Amniotic stem cell (primary cell): ENCODE results near the gene SNED1.
"Not testable (repeated sequence)": the region's sequence is repeated elsewhere in the genome, so short reads cannot be mapped to it uniquely, and the experiment has no call there.

ENCODE experiments used
- DNase-seq: peaks from one replicate; lab custom pipeline; 2025; lab: John Stamatoyannopoulos, UW

The SNED1 gene

GRCh38 chr2:241084856-241085444, 86.5 kb downstream of the SNED1 start:
- DNase-seq: no peak

DNA sequence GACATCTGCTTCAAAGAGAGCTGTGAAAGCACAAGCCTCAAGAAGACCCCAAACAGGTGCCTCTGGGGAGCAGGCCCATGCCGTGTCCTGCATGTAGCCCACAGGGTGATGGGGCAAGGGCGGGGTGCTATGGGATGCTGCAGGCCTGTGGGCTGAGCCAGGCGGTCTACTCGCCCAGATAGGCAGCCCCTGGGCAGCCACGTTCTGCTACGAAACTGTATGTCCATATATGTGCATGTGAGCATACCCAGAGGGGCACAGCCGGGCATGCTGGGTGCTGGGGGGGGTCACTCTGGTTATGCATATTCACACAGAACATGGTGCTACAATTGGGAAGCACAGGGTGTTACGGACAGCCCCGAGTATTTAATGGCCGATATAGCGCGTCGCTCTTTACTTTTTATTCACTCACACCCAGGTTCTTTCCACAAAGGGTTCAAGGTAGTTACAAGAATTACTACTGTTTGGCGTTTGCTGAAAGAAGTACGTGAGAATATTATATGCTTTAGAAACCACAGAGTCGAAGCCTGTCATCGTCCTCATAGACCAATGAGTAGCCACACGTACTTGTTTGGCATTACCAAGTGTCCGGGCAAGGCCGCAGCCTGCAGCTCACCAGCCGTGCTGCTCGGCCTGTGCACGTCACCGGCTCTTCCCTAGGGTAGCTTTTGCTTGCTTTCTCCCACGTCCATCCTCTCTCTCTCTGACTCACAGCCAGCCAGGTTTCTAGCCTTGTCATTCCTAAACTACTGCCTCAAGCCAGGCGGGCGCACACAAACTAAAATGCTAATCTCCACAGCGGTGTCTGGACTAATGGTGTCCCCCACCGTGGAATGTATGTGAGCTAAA, 89.2 kb downstream of the SNED1 start:
- DNase-seq: no peak

GRCh38 chr2:241088376-241088775, 90.0 kb downstream of the SNED1 start:
- no peak for DNase-seq

GRCh38 chr2:241088791-241089732, 90.6 kb downstream of the SNED1 start:
- DNase-seq: no peak

DNA sequence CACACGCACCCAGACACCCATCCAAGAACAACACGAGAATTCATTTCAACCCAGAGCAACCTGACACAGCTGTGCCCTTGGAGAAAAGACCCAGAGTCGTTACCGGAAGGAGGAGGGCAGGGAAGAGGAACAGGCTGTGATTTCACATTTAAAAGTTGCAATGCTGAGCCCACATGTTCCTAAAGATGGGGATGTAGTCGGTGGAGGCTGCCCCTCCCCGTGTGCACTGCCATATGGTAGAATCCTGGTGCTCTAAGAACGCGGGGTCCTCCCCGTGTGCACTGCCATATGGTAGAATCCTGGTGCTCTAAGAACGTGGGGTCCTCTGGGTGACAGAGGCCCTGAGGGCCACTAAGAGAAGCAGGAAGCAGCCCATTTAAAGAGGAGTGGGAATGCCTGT, 92.8 kb downstream of the SNED1 start:
- DNase-seq: no peak

DNA sequence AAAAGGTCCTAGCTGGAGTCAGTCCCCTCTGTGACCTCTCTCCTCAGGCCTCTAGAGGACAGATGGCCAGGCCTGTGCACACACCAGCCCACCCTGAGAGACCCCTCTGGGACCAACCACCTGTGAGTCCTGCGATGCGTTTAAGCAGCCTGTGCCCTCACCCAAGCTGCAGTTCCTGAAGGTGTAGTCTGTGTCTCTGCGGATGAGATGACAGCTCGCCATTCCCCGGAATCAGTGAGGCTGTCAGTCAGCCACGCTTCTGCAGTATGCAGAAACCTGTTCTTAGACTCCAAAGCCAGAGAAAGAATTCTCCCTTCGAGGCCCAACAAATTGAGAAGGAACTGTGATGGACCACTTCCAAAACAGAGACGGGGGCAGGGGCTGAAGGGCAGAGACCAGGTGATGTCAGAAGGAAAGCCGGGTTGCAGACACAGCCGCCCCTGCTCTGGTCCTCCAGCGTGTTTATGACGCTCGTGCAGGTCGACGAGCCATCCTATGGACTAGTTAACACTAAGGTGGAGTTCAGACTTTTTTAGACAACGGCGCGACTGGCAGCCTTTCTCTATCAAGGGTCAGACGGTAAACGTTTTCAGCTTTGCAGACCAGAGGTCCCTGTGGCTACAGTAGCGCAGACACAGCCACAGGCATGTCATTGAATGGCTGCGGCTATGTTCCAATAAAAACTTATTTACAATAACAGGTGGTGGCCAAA, 93.5 kb downstream of the SNED1 start:
- DNase-seq: no peak

DNA sequence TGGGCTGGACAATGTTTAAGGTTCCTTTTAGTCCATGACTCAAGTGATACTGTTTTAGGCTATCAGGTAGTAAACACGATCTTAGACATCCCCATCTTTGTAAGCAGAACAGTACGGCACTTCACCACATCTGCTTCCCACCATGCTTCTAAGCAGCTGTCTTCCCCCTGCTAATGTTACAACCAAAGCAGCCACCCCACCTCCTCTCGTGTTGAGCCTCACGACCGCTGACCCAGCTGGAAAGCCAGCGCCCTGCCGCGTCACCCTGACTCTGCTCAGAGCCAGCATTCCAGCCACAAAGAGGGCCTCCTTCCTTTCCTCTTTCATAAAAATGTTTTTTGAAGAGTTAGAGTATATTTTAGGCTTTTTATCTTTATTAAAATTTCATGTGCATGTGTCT, 94.3 kb downstream of the SNED1 start:
- no peak for DNase-seq

DNA sequence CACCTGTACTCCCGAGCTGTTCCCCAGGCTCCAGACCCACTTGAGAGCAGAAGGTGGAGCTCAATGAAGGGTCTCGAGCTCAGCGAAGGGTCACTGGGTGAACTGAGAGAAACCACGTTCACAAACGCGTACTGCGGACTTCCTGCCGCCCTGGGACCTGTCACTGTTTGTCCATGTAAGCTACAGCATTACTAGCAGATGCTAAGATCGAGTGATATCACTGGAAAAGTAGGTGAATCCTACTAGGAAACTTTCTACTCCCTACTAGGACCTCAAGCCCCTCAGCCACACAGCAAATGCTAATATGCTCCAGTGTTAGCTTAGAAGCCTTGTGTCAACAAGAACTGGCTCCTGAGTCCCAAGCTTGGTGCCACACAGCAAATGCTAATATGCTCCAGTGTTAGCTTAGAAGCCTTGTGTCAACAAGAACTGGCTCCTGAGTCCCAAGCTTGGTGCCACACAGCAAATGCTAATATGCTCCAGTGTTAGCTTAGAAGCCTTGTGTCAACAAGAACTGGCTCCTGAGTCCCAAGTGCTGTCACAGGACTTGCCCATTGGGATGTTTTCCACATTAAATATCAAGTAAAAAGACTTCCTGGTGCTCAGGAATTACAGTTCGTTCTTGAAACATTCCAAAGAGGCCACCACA, 94.8 kb downstream of the SNED1 start:
- not testable (repeated sequence) for DNase-seq

- no peak for DNase-seq
Observed at GRCh38 chr2:241094172-241094571, 95.8 kb downstream of the SNED1 start.

DNA sequence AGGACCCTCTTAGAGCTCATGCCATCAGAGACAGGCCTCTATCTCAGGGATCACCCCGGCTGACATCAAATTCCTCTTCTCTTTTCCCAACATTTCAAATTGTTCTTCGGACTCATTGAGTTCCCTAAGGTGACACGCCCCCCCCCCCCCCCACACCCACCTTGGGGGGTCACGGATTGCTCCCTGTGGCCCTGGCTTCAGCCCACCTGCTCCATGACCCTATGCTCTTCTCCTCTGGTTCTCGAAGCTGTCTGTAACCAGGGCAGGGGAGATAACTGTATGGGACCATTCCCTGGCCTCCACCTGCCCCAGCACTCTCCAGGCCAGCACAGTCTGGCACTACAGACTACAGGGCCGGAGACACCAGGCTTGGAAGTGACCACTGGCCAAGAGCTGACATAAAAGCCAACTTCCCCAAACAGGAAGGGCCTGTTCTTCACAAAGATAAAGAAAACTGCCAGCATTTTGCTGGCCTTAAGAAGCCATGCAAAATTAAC, 96.6 kb downstream of the SNED1 start:
- no peak for DNase-seq

DNA sequence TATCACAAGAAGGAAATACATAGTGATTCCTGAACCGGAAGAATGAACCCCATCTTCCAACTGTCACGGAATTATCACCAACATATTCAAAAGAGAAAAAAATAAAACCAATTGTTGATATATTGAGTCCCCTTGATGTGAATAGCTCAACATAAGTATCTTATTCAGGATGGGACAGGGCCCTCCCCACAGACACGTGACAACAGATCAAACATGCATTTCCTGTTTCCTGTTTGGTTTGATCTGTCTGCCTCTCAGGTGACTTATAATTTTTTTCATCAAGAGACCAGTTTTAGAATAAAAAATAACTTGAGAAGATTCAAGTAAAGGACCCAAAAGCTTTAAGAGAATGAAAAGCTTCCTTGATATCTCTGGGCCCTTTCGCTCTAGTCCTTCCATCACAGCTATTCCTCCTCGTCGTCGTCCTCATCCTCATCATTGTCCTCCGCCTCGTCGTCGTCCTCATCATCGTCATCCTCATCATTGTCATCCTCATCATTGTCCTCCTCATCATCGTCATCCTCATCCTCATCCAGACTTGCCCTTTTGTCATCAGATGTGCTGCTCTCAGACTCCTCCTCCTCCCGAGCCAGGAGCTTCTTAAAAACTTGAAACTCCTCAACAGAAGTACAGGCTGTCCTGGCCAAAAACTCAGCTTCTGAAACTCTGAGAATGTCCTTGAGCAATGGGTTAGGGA, 97.3 kb downstream of the SNED1 start:
- DNase-seq: no peak

GRCh38 chr2:241096979-241097378, 98.6 kb downstream of the SNED1 start:
- no peak for DNase-seq

DNA sequence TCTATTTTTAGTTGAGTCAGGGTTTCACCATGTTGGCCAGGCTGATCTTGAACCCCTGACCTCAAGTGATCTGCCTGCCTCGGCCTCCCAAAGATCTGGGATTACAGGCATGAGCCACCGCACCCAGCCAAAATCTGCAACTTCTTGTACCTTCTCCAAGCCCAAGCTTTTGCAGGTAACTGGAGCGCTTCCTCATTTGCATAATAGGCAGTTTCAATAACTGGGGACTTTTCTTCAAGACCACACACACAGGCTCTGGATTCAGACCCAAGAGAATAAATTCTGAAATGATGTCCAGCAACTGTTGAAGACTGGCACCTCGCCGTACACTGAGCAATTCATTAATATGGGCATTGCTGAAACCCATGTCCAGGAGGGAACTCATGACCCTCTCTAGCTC, 100.8 kb downstream of the SNED1 start:
- no peak for DNase-seq

DNA sequence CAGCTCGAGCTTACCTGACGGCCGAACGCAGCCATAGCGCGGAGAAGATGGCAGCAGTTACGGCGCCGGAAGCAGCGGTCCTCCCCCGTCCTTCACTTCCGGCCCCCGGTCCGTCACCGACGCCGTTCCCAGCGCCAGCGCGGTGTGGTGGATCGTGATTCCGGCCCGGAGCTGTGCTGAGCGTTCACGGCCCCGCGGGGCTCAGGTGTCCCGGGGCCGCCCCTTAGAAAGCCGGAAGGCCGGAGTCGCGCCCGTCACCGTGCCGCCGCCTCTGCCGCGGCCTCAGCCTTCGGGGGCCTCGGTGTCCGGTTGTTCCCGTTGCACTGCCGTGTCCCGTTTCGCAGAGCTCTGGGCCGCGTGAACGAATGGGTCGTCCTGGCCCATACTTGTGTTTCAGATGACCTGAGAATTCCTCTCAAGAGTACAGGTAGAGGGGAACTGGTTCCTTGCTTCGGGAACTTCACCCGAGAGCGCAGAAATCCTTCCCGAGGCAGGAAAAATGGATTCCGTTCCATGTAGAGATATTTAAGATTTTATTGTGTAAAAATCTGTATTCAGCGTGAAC, 103.9 kb downstream of the SNED1 start, which contains the start of gene MTERF4:
Gene MTERF4, minus strand, starts transcription at position 49 of the 565 bp plus-strand sequence. Its CDS starts 14 bp downstream, at position 35.
- peak; percentile 69 for DNase-seq

DNA sequence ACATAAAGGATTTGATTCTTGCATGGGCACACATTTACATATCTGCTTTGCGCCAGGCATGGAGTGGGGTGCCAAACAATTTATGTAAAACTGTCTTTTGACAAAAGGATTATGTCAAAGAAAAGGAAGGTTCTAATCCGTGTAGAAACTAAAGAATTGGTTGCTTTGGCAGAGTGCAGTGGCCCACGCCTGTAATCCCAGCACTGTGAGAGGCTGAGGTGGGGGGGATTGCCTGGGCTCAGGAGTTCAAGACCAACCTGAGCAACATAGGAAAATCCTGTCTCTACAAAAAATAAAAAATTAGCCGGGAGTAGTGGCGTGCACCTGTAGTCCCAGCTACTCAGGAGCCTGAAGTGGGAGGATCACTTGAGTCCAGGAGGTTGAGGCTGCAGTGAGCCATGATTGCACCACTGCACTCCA, 104.8 kb downstream of the SNED1 start:
- DNase-seq: no peak

DNA sequence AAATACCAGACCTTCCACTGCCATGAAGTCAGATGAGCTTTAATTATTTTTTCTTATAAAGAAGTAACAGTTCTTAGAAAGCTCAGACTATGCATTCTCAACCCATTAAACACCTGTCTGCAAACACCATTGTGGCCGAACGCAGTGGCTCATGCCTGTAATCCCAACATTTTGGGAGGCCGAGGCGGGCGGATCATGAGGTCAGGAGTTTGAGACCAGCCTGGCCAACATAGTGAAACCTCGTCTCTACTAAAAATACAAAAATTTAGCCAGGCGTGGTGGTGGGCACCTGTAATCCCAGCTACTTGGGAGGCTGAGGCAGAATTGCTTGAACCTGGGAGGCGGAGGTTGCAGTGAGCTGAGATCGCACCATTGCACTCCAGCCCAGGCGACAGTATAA, 106.2 kb downstream of the SNED1 start:
- not testable (repeated sequence) for DNase-seq

DNA sequence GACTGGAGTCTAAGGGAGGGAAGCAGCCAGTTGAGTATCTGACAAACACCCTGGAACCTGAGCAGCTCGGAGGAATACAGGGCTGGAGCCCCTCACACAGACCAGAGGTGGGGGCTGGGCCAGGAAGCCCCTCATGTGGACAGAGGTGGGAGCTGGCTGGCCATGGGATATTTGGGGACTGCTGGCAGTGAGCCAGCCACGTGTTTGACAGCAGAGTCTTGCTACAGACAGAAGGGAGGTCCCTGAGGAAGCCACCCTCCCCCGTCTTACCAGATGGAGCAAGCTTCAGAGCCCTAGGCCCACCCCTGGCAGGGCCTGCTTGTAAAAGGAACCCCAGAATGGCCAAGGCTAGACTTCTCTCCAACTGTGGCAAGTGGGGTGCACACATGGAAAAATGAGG, 107.2 kb downstream of the SNED1 start:
- no peak for DNase-seq

GRCh38 chr2:241107031-241107783, 108.8 kb downstream of the SNED1 start:
- DNase-seq: no peak
